HG02970 (cell line): ENCODE data around the gene LAMTOR4.
"Not testable (repeated sequence)": the region's sequence is repeated elsewhere in the genome, so short reads cannot be mapped to it uniquely, and the experiment has no call there.

Source experiments
- ATAC-seq: cut with Tn5 transposase; IDR thresholded peaks from one replicate; pipeline ENCODE4 v1.9.1; 2021; ENCODE audit warnings: mild to moderate bottlenecking, moderate library complexity, moderate number of reproducible peaks; ENCODE audit not compliant: unreplicated experiment, low FRiP score

The LAMTOR4 gene

DNA sequence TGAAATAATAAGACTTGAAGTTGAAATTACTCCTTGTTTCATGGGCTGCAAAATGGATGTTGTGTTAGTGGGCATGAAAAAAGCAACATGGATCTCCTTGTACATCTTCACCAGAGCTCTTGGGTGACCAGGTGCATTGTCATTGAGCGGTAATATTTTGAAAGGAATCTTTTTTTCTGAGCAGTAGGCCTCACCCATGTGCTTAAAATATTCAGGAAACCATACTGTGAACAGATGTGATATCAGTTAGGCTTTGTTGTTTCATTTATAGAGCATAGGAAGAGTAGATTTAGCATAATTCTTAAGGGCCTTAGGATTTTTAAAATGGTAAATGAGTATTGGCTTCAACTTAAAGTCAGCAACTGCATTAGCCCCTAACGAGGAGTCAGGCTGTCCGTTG is 44.3 kb downstream of the LAMTOR4 start:
- no peak for ATAC-seq

- ATAC-seq = no peak
These were observed 46.5 kb downstream of the LAMTOR4 start for GRCh38 chr7:100195222-100195621.

- ATAC-seq = not testable (repeated sequence)
These were observed 47.2 kb downstream of the LAMTOR4 start for GRCh38 chr7:100195901-100196322.

- ATAC-seq = no peak
These were observed 49.5 kb downstream of the LAMTOR4 start for GRCh38 chr7:100198266-100198665.

DNA sequence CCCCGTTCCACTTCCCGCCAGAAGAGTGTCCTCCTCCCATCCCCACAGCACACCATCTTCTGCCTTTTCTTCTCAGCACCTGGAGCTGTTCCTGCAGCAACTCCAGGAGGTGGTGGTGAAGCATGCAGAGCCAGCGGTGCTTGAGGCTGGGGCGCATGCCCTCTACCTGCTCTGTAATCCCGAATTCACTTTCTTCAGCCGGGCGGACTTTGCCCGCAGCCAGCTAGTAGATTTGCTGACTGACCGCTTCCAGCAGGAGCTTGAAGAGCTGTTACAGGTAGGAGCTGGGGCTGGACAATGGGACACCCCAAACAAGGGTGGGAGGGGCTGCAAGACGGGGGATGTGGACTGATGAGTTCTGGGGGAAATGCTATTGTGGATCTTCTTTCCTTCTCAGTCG is 52.0 kb downstream of the LAMTOR4 start:
- ATAC-seq = no peak
